Eye (tissue), 1 donor: ENCODE measurements around the gene TMPRSS2.
A peak's percentile ranks its signal among the peaks of the same experiment; 100 is the strongest.
"Not testable (repeated sequence)": the region's sequence is repeated elsewhere in the genome, so short reads cannot be mapped to it uniquely, and the experiment has no call there.

Experiments used
- DNase-seq: peaks from one replicate; pipeline ENCODE4 v3.0.0-alpha.2; 2015

Gene TMPRSS2

DNA sequence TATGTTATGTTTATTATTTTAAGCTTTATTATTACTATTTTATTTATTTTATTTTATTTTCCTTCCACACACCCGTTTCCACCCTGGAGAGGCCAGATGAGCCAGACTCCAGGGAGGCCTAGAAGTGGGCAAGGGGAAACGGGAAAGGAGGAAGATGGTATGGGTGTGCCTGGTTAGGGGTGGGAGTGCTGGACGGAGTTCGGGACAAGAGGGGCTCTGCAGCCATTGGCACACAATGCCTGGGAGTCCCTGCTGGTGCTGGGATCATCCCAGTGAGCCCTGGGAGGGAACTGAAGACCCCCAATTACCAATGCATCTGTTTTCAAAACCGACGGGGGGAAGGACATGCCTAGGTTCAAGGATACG lies 82.4 kb downstream of the TMPRSS2 start:
- no peak for DNase-seq

DNA sequence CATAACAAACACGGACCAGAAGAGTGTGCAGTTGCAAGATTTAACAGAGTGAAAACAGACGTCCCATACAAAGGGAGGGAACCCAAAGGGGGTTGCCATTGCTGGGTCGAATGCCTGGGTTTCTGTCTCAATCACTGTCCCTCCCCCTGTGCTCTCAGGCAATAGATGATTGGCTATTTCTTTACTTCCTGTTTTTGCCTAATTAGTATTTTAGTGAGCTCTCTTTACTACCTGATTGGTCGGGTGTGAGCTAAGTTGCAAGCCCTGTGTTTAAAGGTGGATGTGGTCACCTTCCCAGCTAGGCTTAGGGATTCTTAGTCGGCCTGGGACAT lies 84.7 kb downstream of the TMPRSS2 start:
- DNase-seq, result not testable (repeated sequence)

DNA sequence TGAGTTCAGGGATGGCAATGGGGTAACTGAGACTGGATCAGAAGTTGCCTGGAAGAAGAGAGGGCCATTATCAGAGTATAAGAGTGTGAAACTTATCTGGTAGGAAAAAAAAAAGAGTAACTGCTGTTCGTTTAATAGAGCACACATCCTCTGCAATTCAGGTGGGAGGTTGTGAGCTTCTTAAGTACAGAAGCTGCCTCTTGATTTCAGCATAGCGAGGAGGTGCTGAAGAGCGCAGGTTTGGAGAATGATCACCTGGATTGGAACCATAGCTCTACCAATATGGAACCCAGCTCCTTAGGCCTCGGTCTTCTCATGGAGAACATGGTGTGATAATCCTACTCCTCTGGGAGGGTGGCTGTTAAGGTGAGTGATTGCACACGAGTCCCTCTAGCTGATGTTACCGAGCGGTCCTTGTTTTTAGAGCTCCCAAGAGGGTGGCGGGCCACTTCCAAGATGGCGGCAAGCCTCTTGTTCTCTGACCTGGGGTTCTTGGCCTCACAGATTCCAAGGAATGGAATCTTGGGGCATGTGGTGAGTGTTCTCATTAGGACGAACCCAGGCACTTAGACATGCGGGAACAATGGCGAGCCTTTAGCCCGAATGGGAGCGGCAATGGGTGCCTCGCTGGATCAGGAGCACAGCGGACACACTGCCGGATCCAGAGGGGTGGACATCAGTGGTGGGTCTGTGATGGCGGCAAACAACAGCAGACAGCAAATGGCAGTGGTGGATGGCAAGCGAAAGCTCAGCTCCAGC lies 85.2 kb downstream of the TMPRSS2 start:
- no peak for DNase-seq

DNA sequence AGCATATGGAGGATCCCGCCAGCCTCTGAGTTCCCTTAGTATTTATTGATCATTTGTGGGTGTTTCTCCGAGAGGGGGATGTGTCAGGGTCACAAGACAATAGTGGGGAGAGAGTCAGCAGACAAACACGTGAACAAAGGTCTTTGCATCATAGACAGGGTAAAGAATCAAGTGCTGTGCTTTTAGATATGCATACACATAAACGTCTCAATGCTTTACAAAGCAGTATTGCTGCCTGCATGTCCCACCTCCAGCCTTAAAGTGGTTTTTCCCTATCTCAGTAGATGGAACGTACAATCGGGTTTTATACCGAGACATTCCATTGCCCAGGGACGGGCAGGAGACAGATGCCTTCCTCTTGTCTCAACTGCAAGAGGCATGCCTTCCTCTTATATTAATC lies 87.0 kb downstream of the TMPRSS2 start:
- DNase-seq, result not testable (repeated sequence)

DNA sequence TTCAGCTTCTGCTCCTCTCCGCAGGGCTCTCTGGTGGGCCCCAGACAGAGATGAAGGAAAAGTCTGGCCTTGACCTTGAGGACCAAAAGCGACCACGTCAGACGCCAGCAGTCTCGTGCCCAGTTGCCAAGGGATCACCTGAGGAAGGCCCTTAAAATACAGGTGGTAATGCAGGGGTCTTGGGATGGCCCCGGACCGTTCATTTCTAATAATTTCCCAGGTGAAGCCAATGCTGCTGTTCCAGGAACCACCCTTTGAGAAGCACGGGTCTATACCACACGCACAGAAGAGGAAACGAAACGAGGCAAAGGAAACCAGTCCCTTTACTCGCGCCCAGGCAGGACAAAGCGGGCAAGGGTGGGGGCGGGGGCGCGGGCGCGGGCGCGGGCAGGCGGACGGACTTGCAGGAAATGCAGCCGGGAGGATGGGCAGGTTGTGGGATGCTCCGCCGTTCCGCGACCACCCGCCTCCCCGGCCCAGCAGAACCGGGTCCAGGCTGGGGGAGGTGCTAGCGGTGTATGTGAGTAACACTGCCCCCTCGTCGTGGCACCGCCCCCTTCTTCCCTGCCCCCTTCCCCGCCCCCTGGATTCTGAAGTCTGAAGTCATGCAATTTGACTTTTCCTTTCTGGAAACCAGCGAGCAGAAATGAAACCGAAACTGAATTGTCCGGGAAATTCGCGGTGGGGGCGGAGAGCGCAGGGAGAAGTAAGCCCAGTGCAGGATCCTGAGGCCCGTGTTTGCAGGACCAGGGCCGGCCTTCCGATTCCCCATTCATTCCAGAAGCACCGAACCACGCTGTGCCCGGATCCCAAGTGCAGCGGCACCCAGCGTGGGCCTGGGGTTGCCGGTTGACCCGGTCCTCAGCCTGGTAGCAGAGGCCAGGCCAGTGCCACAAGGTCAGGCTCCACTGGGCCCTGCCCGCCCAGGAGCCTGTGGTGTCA lies 87.8 kb downstream of the TMPRSS2 start:
- peak; percentile 90 for DNase-seq

DNA sequence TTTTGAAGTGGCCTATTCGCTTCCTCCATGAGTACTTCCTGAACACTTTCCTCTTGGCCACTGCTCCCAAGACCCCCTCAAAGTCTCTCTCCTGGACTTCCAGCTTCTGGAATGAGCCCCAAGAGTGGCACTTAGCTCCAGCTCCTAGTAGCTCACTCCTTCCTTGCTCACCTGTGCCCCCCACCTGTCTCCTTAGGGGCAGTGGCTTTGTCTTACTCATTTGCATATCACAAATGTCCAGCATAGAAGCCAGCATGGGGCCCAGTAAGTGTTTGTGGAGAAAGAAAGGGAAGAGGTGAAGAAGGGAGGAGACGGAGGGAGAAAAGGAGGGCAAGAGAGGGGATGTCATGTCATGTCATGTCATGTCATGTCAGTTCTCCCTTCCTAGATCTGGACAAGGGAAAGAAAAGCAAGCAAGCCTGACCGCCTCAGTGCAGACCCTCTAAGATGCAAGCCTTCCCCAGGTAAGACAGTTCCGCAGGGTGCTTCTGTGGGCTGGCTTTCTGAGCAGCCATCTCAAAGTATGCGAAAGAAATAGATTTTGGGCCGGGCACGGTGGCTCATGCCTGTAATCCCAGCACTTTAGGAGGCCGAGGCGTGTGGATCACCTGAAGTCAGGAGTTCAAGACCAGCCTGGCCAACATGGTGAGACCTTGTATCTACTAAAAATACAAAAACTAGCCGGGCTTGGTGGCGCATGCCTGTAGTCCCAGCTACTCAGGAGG lies 88.8 kb downstream of the TMPRSS2 start:
- DNase-seq, result no peak

DNA sequence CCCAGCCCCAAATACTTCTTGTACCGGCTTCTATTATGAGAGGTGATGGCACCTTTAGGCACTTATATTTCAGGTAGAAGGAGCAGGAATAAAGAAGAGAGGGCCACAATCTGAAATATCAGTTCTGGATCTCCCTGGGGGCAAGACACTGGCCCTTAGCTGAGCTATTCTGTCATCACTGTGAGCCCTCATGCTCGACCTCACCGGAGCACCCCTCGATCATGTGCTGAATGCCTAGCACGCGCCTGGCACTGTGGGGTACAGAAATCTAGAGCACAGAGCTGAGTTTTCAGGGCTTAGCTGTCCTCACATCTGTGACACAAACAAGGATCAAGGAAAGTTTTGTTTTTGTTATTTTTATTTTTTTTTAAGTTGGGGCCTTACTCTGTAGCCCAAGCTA lies 89.6 kb downstream of the TMPRSS2 start:
- DNase-seq, result no peak

DNA sequence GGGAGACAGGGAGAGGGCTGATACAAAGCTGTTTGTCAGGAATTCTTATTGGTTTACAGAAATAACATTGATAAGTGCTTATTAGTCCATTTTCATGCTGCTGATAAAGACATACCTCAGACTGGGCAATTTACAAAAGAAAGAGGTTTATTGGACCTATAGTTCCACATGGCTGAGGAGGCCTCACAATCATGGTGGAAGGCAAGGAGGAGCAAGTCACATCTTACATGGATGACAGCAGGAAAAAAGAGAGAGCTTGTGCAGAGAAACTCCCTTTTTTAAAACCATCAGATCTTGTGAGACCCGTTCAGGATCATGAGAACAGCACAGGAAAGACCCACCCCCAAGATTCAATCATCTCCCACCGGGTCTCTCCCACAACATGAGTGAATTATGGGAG lies 90.5 kb downstream of the TMPRSS2 start:
- not testable (repeated sequence) for DNase-seq
